Common myeloid progenitor, CD34-positive (primary cell): Measurements from ENCODE around the gene PDE6B.

Experiments used
- CTCF ChIA-PET: fragments of 350-600 bp; sonication (Branson Sonifier 250); formaldehyde crosslinking; loops from one replicate; lab custom pipeline; 2021; ENCODE audit warnings: antibody characterized with exemption; lab: Charles Lee
- POLR2A ChIA-PET: fragments of 350-600 bp; sonication (Branson Sonifier 250); formaldehyde crosslinking; loops from one replicate; lab custom pipeline; 2021; ENCODE audit warnings: antibody characterized with exemption; lab: Charles Lee
- DNase-seq, 3 donors: peaks; one replicate each; pipeline versions ENCODE4 v3.0.0 to v3.0.0-alpha.2; 2013
- H3K27ac ChIP-seq, 2 experiments: 1 replicate in 1 of 2; 2 replicates in 1 of 2; pipeline ENCODE4 v1.7.0; 2013; ENCODE audit warnings: inconsistent platforms in 2 of 2, low read length in 2 of 2, mild to moderate bottlenecking in 2 of 2, low read depth in 1 of 2, moderate library complexity in 1 of 2; ENCODE audit not compliant: severe bottlenecking in 2 of 2, insufficient read depth in 1 of 2, poor library complexity in 1 of 2
- H3K27me3 ChIP-seq, 5 experiments: replicated peaks in 2 of 5; 1 replicate in 3 of 5; 2 replicates in 2 of 5; pipeline versions ENCODE4 v1.6.1 to v1.7.0; 2013; ENCODE audit warnings: low read length in 4 of 5, mild to moderate bottlenecking in 2 of 5, moderate library complexity in 2 of 5, inconsistent platforms in 1 of 5; ENCODE audit not compliant: insufficient read depth in 5 of 5, control insufficient read depth in 4 of 5
- H3K36me3 ChIP-seq, 4 experiments: 1 replicate in 2 of 4; 2 replicates in 2 of 4; pipeline versions ENCODE4 v1.6.1 to v1.7.0; 2013; ENCODE audit warnings: low read length in 3 of 4, control low read depth in 1 of 4, mild to moderate bottlenecking in 1 of 4; ENCODE audit not compliant: control insufficient read depth in 4 of 4, insufficient read depth in 4 of 4
- H3K4me1 ChIP-seq, 4 experiments: 1 replicate in 3 of 4; 2 replicates in 1 of 4; pipeline versions ENCODE4 v1.6.1 to v1.7.1; 2013; ENCODE audit warnings: low read length in 3 of 4, mild to moderate bottlenecking in 3 of 4, control low read depth in 1 of 4, inconsistent platforms in 1 of 4, moderate library complexity in 1 of 4; ENCODE audit not compliant: control insufficient read depth in 4 of 4, insufficient read depth in 4 of 4; ENCODE audit errors: control extremely low read depth in 1 of 4
- H3K4me3 ChIP-seq, 7 experiments: 1 replicate in 4 of 7; 2 replicates in 3 of 7; pipeline versions ENCODE4 v1.5.1 to v1.7.0; 2013; ENCODE audit warnings: mild to moderate bottlenecking in 7 of 7, low read length in 6 of 7, moderate library complexity in 6 of 7, inconsistent platforms in 2 of 7, low read depth in 2 of 7, control low read depth in 1 of 7; ENCODE audit not compliant: insufficient read depth in 4 of 7, control insufficient read depth in 1 of 7; ENCODE audit errors: extremely low read depth in 1 of 7
- H3K9me3 ChIP-seq, 5 experiments: 1 replicate in 4 of 5; 2 replicates in 1 of 5; pipeline versions ENCODE4 v1.6.1 to v1.7.1; 2013; ENCODE audit warnings: low read length in 4 of 5, mild to moderate bottlenecking in 2 of 5, inconsistent platforms in 1 of 5, low read depth in 1 of 5, moderate library complexity in 1 of 5; ENCODE audit not compliant: control insufficient read depth in 4 of 5, insufficient read depth in 2 of 5; ENCODE audit errors: control extremely low read depth in 1 of 5
- WGBS: methylation state at CpG from one replicate; pipeline ENCODE4 v1.1.5; 2013; ENCODE audit not compliant: insufficient coverage; 5-methylcytosine and 5-hydroxymethylcytosine counted together

PDE6B gene

GRCh38 chr4:679629-680028, 54.3 kb downstream of the PDE6B start:
- Histone ChIP-seq H3K36me3 (no peaks in the 10 kb centered on the region), H3K4me3 (no peak overlapping the region), H3K27ac (no peak overlapping the region), H3K4me1 (peaks cover 0 to 46% (median 41%) of the 10 kb centered on the region in 4 experiments), H3K9me3 (no peaks in the 10 kb centered on the region), H3K27me3 (no peaks in the 10 kb centered on the region)
- WGBS, result 98% methylated on average over 9 of the region's 11 CpGs
- no peak for DNase-seq
- CTCF ChIA-PET, result no interaction called here
- POLR2A ChIA-PET, result interaction anchor here (0.7 kb wide), 1 partner anchor 1518 kb away, joined by 3 read pairs; no protein-coding TSS in a partner anchor

- H3K4me3 ChIP-seq, result peak overlapping the region in 1 of 7 experiments; percentile 73
- ChIA-PET CTCF (no interaction called here), POLR2A (interaction anchor here (0.7 kb wide), 1 partner anchor 1517 kb away, joined by 3 read pairs; no protein-coding TSS in a partner anchor)
- WGBS, result 96% methylated on average over 9 of the region's 9 CpGs
- no peaks in the 10 kb centered on the region for H3K27me3 ChIP-seq
- H3K36me3 ChIP-seq, result no peaks in the 10 kb centered on the region
- DNase-seq, result no peak
- H3K4me1 ChIP-seq, result peaks cover 0 to 41% (median 36%) of the 10 kb centered on the region in 4 experiments
- H3K27ac ChIP-seq, result no peak overlapping the region
- no peaks in the 10 kb centered on the region for H3K9me3 ChIP-seq
Observed at GRCh38 chr4:680091-680490, 54.7 kb downstream of the PDE6B start.

GRCh38 chr4:680551-680927, 55.2 kb downstream of the PDE6B start:
- Histone ChIP-seq H3K4me1 (peaks cover 0 to 36% (median 32%) of the 10 kb centered on the region in 4 experiments), H3K9me3 (no peaks in the 10 kb centered on the region), H3K27ac (no peak overlapping the region), H3K4me3 (peak overlapping the region in 5 of 7 experiments; percentile 40 to 74 (median 61)), H3K36me3 (no peaks in the 10 kb centered on the region), H3K27me3 (no peaks in the 10 kb centered on the region)
- ChIA-PET POLR2A (no interaction called here), CTCF (interaction anchor here (0.6 kb wide), 1 partner anchor 9 kb away, joined by 3 read pairs; no protein-coding TSS in a partner anchor)
- no peak for DNase-seq
- 90% methylated on average over 8 of the region's 17 CpGs for WGBS

GRCh38 chr4:680928-681645, 55.7 kb downstream of the PDE6B start:
- POLR2A ChIA-PET, result no interaction called here
- CTCF ChIA-PET, result interaction anchor here (0.6 kb wide), 1 partner anchor 10 kb away, joined by 3 read pairs; no protein-coding TSS in a partner anchor
- Histone ChIP-seq H3K4me3 (peak overlapping the region in 5 of 7 experiments; percentile 40 to 74 (median 61)), H3K36me3 (no peaks in the 10 kb centered on the region), H3K9me3 (no peaks in the 10 kb centered on the region), H3K27ac (no peak overlapping the region), H3K4me1 (peaks cover 0 to 35% (median 28%) of the 10 kb centered on the region in 4 experiments), H3K27me3 (no peaks in the 10 kb centered on the region)
- 16% methylated on average over 34 of the region's 62 CpGs for WGBS
- peak; percentile 52 to 79 (median 78) for DNase-seq

GRCh38 chr4:681736-682451, 56.5 kb downstream of the PDE6B start:
- CTCF ChIA-PET, result interaction anchor here (0.6 to 1.7 kb wide), 2 partner anchors 29 to 43 kb away, joined by 3 to 5 read pairs; no protein-coding TSS in a partner anchor
- DNase-seq, result no peak
- H3K27me3 ChIP-seq, result no peaks in the 10 kb centered on the region

GRCh38 chr4:682490-683172, 57.3 kb downstream of the PDE6B start:
- POLR2A ChIA-PET, result no interaction called here
- H3K4me3 ChIP-seq, result no peak overlapping the region
- 99% methylated on average over 20 of the region's 23 CpGs for WGBS
- CTCF ChIA-PET, result interaction anchor here (1.7 kb wide), 1 partner anchor 42 kb away, joined by 5 read pairs; no protein-coding TSS in a partner anchor
- no peaks in the 10 kb centered on the region for H3K27me3 ChIP-seq
- H3K36me3 ChIP-seq, result no peaks in the 10 kb centered on the region
- H3K9me3 ChIP-seq, result no peaks in the 10 kb centered on the region
- DNase-seq, result no peak
- H3K4me1 ChIP-seq, result peaks cover 0 to 35% (median 25%) of the 10 kb centered on the region in 4 experiments
- H3K27ac ChIP-seq, result no peak overlapping the region

More at GRCh38 chr4:681736-682451, 56.5 kb downstream of the PDE6B start:
- POLR2A ChIA-PET, result no interaction called here
- no peaks in the 10 kb centered on the region for H3K36me3 ChIP-seq
- H3K4me1 ChIP-seq, result peaks cover 0 to 35% (median 25%) of the 10 kb centered on the region in 4 experiments
- WGBS, result 92% methylated on average over 39 of the region's 58 CpGs
- H3K4me3 ChIP-seq, result no peak overlapping the region
- H3K9me3 ChIP-seq, result no peaks in the 10 kb centered on the region
- no peak overlapping the region for H3K27ac ChIP-seq
